ENCODE results near the gene TFF3. TPM values are rescaled to one million over a fixed set of nuclear protein-coding genes. Genes with fewer than 3 reads are reported as not detected.

The TFF3 gene
- total and polyA plus RNA-seq, 2 donors, result 5.1 to 13.6 TPM

GRCh38 chr21:42358261-42358660 is 43.1 kb upstream of the TFF3 start:
- H3K36me3 ChIP-seq (ENCODE audit: control insufficient read depth in 2 of 2, insufficient read depth in 2 of 2, low read length in 1 of 2), result no peaks in the 10 kb centered on the region
- no peak overlapping the region for H3K4me3 ChIP-seq (ENCODE audit: low read length in 2 of 2)
- peaks cover 5 to 32% of the 10 kb centered on the region in 2 donors for H3K9me3 ChIP-seq (ENCODE audit: control insufficient read depth in 2 of 2, insufficient read depth in 1 of 2, low read length in 1 of 2)
- peaks cover 0 to 5% of the 10 kb centered on the region in 2 donors for H3K4me1 ChIP-seq (ENCODE audit: control insufficient read depth in 2 of 2, insufficient read depth in 2 of 2, low read length in 2 of 2)
- no peak overlapping the region for H3K27ac ChIP-seq (ENCODE audit: low read depth in 1 of 2, low read length in 1 of 2)
- peaks cover 0 to 14% of the 10 kb centered on the region in 2 donors for H3K27me3 ChIP-seq (ENCODE audit: control insufficient read depth in 2 of 2, insufficient read depth in 1 of 2, low read length in 1 of 2)
- no peak for DNase-seq (ENCODE audit: low read depth in 6 of 9, low spot score in 9 of 9)
- WGBS, result 98% methylated on average over 12 of the region's 12 CpGs

DNA sequence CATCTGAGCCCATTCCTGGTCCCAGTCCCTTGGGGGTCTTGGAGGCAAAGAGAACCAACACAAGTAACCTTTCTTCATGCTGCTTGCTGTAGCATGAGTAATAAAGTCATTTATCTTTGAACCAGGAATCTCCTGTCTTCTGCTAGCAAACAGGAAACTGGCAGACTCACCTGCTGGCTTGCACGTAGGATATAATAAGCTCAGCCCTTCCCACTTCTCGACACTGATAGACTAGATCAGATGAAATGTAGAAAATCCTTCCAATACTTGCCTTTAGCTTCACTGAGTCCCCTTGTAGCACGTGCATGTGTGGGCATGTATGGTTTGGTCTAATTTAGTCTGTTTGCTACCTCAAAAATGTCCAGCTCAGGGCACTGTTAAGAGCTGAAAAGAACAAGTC is 42.1 kb upstream of the TFF3 start:
- Histone ChIP-seq H3K36me3 (ENCODE audit: control insufficient read depth in 2 of 2, insufficient read depth in 2 of 2, low read length in 1 of 2) (no peaks in the 10 kb centered on the region), H3K9me3 (ENCODE audit: control insufficient read depth in 2 of 2, insufficient read depth in 1 of 2, low read length in 1 of 2) (peaks cover 5 to 33% of the 10 kb centered on the region in 2 donors), H3K27me3 (ENCODE audit: control insufficient read depth in 2 of 2, insufficient read depth in 1 of 2, low read length in 1 of 2) (peaks cover 0 to 12% of the 10 kb centered on the region in 2 donors), H3K4me3 (ENCODE audit: low read length in 2 of 2) (no peak overlapping the region), H3K27ac (ENCODE audit: low read depth in 1 of 2, low read length in 1 of 2) (no peak overlapping the region), H3K4me1 (ENCODE audit: control insufficient read depth in 2 of 2, insufficient read depth in 2 of 2, low read length in 2 of 2) (no peaks in the 10 kb centered on the region)
- DNase-seq (ENCODE audit: low read depth in 6 of 9, low spot score in 9 of 9), result no peak
- 78% methylated on average over 3 of the region's 3 CpGs for WGBS

DNA sequence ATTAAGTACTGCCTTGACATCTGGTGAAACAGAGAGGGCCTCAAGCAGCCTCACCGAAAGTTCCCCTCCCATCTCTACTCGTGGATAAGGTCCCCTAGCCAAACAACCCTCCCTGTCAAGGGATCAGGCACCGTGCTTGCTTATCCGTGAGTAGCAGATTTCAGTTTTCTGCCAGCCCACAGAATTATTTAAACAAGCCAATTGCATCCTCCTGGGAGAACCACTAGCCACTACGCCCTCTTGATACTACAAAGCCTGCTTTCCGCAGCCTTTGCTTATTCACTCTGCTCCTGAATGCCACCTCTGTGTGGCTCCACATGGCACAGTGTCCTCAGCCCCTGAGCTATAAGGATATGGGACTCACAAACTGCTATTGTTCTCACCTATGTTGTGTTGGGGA is 41.4 kb upstream of the TFF3 start:
- Histone ChIP-seq H3K4me3 (ENCODE audit: low read length in 2 of 2) (no peak overlapping the region), H3K27me3 (ENCODE audit: control insufficient read depth in 2 of 2, insufficient read depth in 1 of 2, low read length in 1 of 2) (peaks cover 0 to 7% of the 10 kb centered on the region in 2 donors), H3K9me3 (ENCODE audit: control insufficient read depth in 2 of 2, insufficient read depth in 1 of 2, low read length in 1 of 2) (peaks cover 5 to 31% of the 10 kb centered on the region in 2 donors), H3K4me1 (ENCODE audit: control insufficient read depth in 2 of 2, insufficient read depth in 2 of 2, low read length in 2 of 2) (no peaks in the 10 kb centered on the region), H3K27ac (ENCODE audit: low read depth in 1 of 2, low read length in 1 of 2) (no peak overlapping the region), H3K36me3 (ENCODE audit: control insufficient read depth in 2 of 2, insufficient read depth in 2 of 2, low read length in 1 of 2) (no peaks in the 10 kb centered on the region)
- WGBS, result 77% methylated on average over 6 of the region's 6 CpGs
- no peak for DNase-seq (ENCODE audit: low read depth in 6 of 9, low spot score in 9 of 9)

GRCh38 chr21:42356046-42356445 is 40.8 kb upstream of the TFF3 start:
- Histone ChIP-seq H3K36me3 (ENCODE audit: control insufficient read depth in 2 of 2, insufficient read depth in 2 of 2, low read length in 1 of 2) (no peaks in the 10 kb centered on the region), H3K9me3 (ENCODE audit: control insufficient read depth in 2 of 2, insufficient read depth in 1 of 2, low read length in 1 of 2) (peaks cover 5 to 30% of the 10 kb centered on the region in 2 donors), H3K4me1 (ENCODE audit: control insufficient read depth in 2 of 2, insufficient read depth in 2 of 2, low read length in 2 of 2) (no peaks in the 10 kb centered on the region), H3K27ac (ENCODE audit: low read depth in 1 of 2, low read length in 1 of 2) (no peak overlapping the region), H3K4me3 (ENCODE audit: low read length in 2 of 2) (no peak overlapping the region), H3K27me3 (ENCODE audit: control insufficient read depth in 2 of 2, insufficient read depth in 1 of 2, low read length in 1 of 2) (peaks cover 0 to under 1% of the 10 kb centered on the region in 2 donors)
- 97% methylated on average over 2 of the region's 2 CpGs for WGBS
- no peak for DNase-seq (ENCODE audit: low read depth in 6 of 9, low spot score in 9 of 9)

DNA sequence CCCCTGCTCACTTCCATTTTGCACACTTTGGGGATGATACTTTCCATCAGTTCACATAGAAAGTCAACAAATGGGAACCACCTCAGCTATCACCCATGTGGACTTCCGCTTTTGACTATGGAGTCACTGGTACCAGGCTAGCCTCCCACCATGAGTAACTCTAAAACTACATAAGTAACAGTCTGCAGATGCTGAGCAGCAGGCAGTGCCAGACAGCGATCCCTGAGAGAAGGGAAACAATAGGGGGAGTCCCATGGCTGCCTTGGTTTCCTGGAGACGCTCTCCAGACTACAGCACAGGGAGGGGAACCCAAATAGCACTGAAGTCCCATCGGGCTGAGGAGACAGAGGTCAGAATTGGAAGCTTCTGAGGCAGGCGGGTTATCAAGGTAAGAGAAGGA is 38.4 kb upstream of the TFF3 start:
- no peaks in the 10 kb centered on the region for H3K27me3 ChIP-seq (ENCODE audit: control insufficient read depth in 2 of 2, insufficient read depth in 1 of 2, low read length in 1 of 2)
- 91% methylated on average over 5 of the region's 5 CpGs for WGBS
- no peak for DNase-seq (ENCODE audit: low read depth in 6 of 9, low spot score in 9 of 9)
- no peak overlapping the region for H3K4me3 ChIP-seq (ENCODE audit: low read length in 2 of 2)
- H3K4me1 ChIP-seq (ENCODE audit: control insufficient read depth in 2 of 2, insufficient read depth in 2 of 2, low read length in 2 of 2), result no peaks in the 10 kb centered on the region
- H3K36me3 ChIP-seq (ENCODE audit: control insufficient read depth in 2 of 2, insufficient read depth in 2 of 2, low read length in 1 of 2), result no peaks in the 10 kb centered on the region
- peaks cover 0 to 19% of the 10 kb centered on the region in 2 donors for H3K9me3 ChIP-seq (ENCODE audit: control insufficient read depth in 2 of 2, insufficient read depth in 1 of 2, low read length in 1 of 2)
- no peak overlapping the region for H3K27ac ChIP-seq (ENCODE audit: low read depth in 1 of 2, low read length in 1 of 2)

DNA sequence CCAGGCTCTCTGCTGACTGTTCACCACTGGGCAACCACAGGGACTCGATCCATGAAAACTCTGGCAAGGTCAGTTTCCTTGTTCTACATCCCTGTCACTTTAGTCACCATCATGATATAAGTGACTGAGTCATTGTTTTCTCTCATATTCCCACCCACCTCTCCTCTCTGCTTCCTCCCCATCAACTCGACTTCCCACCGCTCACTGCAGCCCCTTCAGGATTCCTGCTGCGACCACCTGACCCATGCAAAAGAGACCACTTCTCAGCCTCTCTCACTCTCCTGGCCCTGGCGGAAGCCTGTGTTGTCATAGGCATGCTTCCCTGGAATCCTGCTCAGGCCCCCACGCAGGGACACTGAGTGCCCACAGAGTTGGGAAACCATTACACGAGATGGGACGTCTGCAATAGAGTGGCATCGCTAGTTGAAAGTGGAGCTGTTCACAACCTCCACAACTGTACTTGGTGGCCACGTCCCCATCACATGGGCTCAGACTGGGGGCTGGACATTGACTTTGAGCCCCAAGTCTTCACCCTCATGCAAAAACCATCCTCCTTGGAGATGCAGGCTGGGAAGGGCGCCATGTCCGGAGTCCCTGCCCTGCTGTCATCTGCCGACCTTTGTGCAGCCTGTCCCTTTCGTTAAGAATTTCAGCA is 37.4 kb upstream of the TFF3 start:
- Histone ChIP-seq H3K4me3 (ENCODE audit: low read length in 2 of 2) (no peak overlapping the region), H3K9me3 (ENCODE audit: control insufficient read depth in 2 of 2, insufficient read depth in 1 of 2, low read length in 1 of 2) (peaks cover 0 to 16% of the 10 kb centered on the region in 2 donors), H3K27me3 (ENCODE audit: control insufficient read depth in 2 of 2, insufficient read depth in 1 of 2, low read length in 1 of 2) (no peaks in the 10 kb centered on the region), H3K27ac (ENCODE audit: low read depth in 1 of 2, low read length in 1 of 2) (no peak overlapping the region), H3K4me1 (ENCODE audit: control insufficient read depth in 2 of 2, insufficient read depth in 2 of 2, low read length in 2 of 2) (no peaks in the 10 kb centered on the region), H3K36me3 (ENCODE audit: control insufficient read depth in 2 of 2, insufficient read depth in 2 of 2, low read length in 1 of 2) (no peaks in the 10 kb centered on the region)
- DNase-seq (ENCODE audit: low read depth in 6 of 9, low spot score in 9 of 9), result no peak
- 94% methylated on average over 14 of the region's 14 CpGs for WGBS

DNA sequence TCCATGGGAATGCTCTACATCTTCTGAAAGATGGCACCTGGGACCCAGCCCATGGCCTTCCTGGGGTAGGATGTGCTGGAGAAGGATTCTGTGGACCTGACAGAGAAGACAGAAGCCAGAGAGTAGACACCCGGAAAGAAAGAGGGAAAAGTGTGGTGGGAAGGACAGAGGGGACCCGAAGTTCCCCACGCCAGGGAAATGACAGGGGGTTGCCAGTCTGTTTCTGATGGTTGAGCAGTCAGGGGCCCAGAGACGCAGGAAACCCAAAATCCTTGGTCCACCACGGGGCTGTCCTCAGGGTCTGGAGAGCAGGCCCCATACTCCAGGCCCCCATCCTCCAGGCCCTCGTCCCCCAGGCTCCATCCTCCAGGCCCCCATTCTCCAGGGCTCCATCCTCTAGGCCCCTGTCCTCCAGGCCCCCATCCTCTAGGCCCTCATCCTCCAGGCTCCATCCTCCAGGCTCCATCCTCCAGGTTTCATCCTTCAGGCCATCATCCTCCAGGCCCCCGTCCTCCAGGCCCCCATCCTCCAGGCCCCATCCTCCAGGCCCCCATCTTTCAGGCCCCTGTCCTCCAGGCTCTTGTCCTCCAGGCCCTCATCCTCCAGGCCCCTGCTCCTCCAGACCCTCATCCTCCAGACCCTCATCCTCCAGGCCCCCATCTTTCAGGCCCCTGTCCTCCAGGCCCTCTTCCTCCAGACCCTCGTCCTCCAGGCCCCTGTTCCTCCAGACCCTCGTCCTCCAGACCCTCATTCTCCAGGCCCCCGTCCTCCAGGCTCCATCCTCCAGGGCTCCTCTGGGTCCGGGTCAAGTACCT is 36.6 kb upstream of the TFF3 start:
- H3K27ac ChIP-seq (ENCODE audit: low read depth in 1 of 2, low read length in 1 of 2), result no peak overlapping the region
- DNase-seq (ENCODE audit: low read depth in 6 of 9, low spot score in 9 of 9), result no peak
- peaks cover 0 to 13% of the 10 kb centered on the region in 2 donors for H3K9me3 ChIP-seq (ENCODE audit: control insufficient read depth in 2 of 2, insufficient read depth in 1 of 2, low read length in 1 of 2)
- H3K4me3 ChIP-seq (ENCODE audit: low read length in 2 of 2), result no peak overlapping the region
- 91% methylated on average over 11 of the region's 11 CpGs for WGBS
- H3K27me3 ChIP-seq (ENCODE audit: control insufficient read depth in 2 of 2, insufficient read depth in 1 of 2, low read length in 1 of 2), result no peaks in the 10 kb centered on the region
- no peaks in the 10 kb centered on the region for H3K4me1 ChIP-seq (ENCODE audit: control insufficient read depth in 2 of 2, insufficient read depth in 2 of 2, low read length in 2 of 2)
- H3K36me3 ChIP-seq (ENCODE audit: control insufficient read depth in 2 of 2, insufficient read depth in 2 of 2, low read length in 1 of 2), result no peaks in the 10 kb centered on the region

DNA sequence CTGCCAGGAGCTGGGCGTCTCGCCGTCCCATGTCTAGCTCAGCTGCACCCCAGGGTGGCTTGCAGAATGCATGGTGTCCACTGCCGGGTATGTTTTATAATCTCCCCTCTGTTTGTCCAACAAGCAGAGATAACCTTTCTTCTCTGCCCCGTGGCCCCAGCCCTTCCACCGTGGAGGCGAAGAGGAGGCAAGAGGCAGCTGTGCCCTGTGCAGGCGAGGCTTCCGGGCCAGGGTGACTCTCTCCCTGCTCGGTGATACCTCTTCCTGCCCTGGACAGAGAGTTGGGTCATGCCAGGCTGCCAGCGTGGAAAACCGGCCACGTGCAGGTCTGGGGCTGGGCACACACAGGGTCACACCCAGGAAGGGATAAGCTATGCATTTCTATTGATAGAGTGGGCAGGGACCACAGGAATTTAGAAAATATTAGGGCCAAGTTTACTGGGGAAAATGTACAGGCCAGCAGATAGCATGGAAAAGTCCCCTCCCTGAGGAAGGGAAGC is 35.8 kb upstream of the TFF3 start, which contains the start of gene TFF2:
Gene TFF2 (minus strand): TSS at position 68 of the 500 bp plus-strand sequence. CDS start 37 bp downstream, at position 31.
- H3K4me3 ChIP-seq (ENCODE audit: low read length in 2 of 2), result no peak within 1 kb of the TSS
- H3K36me3 ChIP-seq (ENCODE audit: control insufficient read depth in 2 of 2, insufficient read depth in 2 of 2, low read length in 1 of 2), result no peaks in the 10 kb centered on the region
- H3K27me3 ChIP-seq (ENCODE audit: control insufficient read depth in 2 of 2, insufficient read depth in 1 of 2, low read length in 1 of 2), result no peaks in the 10 kb centered on the region
- WGBS, result 95% methylated on average over 13 of the region's 13 CpGs
- H3K27ac ChIP-seq (ENCODE audit: low read depth in 1 of 2, low read length in 1 of 2), result no peak within 1 kb of the TSS
- H3K9me3 ChIP-seq (ENCODE audit: control insufficient read depth in 2 of 2, insufficient read depth in 1 of 2, low read length in 1 of 2), result peaks cover 0 to 10% of the 10 kb centered on the region in 2 donors
- no peaks in the 10 kb centered on the region for H3K4me1 ChIP-seq (ENCODE audit: control insufficient read depth in 2 of 2, insufficient read depth in 2 of 2, low read length in 2 of 2)
- DNase-seq (ENCODE audit: low read depth in 6 of 9, low spot score in 9 of 9), result no peak

GRCh38 chr21:42350318-42350910 is 35.2 kb upstream of the TFF3 start:
- Histone ChIP-seq H3K27ac (ENCODE audit: low read depth in 1 of 2, low read length in 1 of 2) (no peak overlapping the region), H3K4me3 (ENCODE audit: low read length in 2 of 2) (no peak overlapping the region), H3K36me3 (ENCODE audit: control insufficient read depth in 2 of 2, insufficient read depth in 2 of 2, low read length in 1 of 2) (no peaks in the 10 kb centered on the region), H3K4me1 (ENCODE audit: control insufficient read depth in 2 of 2, insufficient read depth in 2 of 2, low read length in 2 of 2) (no peaks in the 10 kb centered on the region), H3K9me3 (ENCODE audit: control insufficient read depth in 2 of 2, insufficient read depth in 1 of 2, low read length in 1 of 2) (peaks cover 0 to 10% of the 10 kb centered on the region in 2 donors), H3K27me3 (ENCODE audit: control insufficient read depth in 2 of 2, insufficient read depth in 1 of 2, low read length in 1 of 2) (no peaks in the 10 kb centered on the region)
- 97% methylated on average over 11 of the region's 11 CpGs for WGBS
- DNase-seq (ENCODE audit: low read depth in 6 of 9, low spot score in 9 of 9), result no peak

All from thymus (tissue), 11 donors.